Neural cell (in vitro differentiated cells): ENCODE data around the gene VENTX. TPM values are rescaled to one million over a fixed set of nuclear protein-coding genes. Genes with fewer than 3 reads are reported as not detected.

Source experiments
- H2AFZ ChIP-seq: fragments of 200-600, 300-800 bp; sonication (generic), shearing (Covaris generic); 2 replicates; pipeline ENCODE4 v1.6.0; 2014; ENCODE audit warnings: low read depth, mild to moderate bottlenecking, antibody characterized with exemption, low read length, moderate library complexity
- H3F3A ChIP-seq: fragments of 200-600 bp; shearing (Covaris generic); 2 replicates; pipeline ENCODE4 v1.6.1; 2016; ENCODE audit warnings: mild to moderate bottlenecking, moderate library complexity, mixed read lengths, antibody characterized with exemption, low read length; ENCODE audit not compliant: insufficient read depth, poor library complexity, severe bottlenecking
- H3K27ac ChIP-seq: fragments of 200-600, 300-800 bp; sonication (generic), shearing (Covaris generic); 2 replicates; pipeline ENCODE4 v1.5.1; 2014; ENCODE audit warnings: mild to moderate bottlenecking, low read length, moderate library complexity
- H3K27me3 ChIP-seq: fragments of 300-800, 200-600 bp; sonication (generic), shearing (Covaris generic); 2 replicates; pipeline ENCODE4 v1.6.0; 2014; ENCODE audit warnings: mild to moderate bottlenecking, low read depth, low read length, moderate library complexity; ENCODE audit not compliant: insufficient read depth
- H3K36me3 ChIP-seq: fragments of 300-800, 200-600 bp; sonication (generic), shearing (Covaris generic); 2 replicates; pipeline ENCODE4 v1.5.1; 2014; ENCODE audit warnings: mild to moderate bottlenecking, antibody characterized with exemption, low read length, moderate library complexity; ENCODE audit not compliant: insufficient read depth
- H3K4me2 ChIP-seq: fragments of 300-800, 200-600 bp; sonication (generic), shearing (Covaris generic); 2 replicates; pipeline ENCODE4 v1.6.0; 2014; ENCODE audit warnings: mild to moderate bottlenecking, low read length
- H3K4me3 ChIP-seq: fragments of 300-800, 200-600 bp; sonication (generic), shearing (Covaris generic); 2 replicates; pipeline ENCODE4 v1.5.1; 2014; ENCODE audit warnings: mild to moderate bottlenecking, low read length, moderate library complexity
- H3K79me2 ChIP-seq: fragments of 200-600 bp; shearing (Covaris generic); replicated peaks from 2 replicates; pipeline ENCODE4 v1.6.0; 2014; ENCODE audit warnings: mild to moderate bottlenecking, low read length, moderate library complexity; ENCODE audit not compliant: insufficient read depth
- H3K9ac ChIP-seq: fragments of 300-800, 200-600 bp; sonication (generic), shearing (Covaris generic); 2 replicates; pipeline ENCODE4 v1.6.1; 2016; ENCODE audit warnings: mild to moderate bottlenecking, low read length, mixed read lengths
- H3K9me2 ChIP-seq: fragments of 200-600 bp; shearing (Covaris generic); 2 replicates; pipeline ENCODE4 v1.6.1; 2016; ENCODE audit warnings: mild to moderate bottlenecking, low read length, mixed read lengths; ENCODE audit not compliant: insufficient read depth
- H3K9me3 ChIP-seq: fragments of 200-600, 300-800 bp; sonication (generic), shearing (Covaris generic); 2 replicates; pipeline ENCODE4 v1.6.1; 2016; ENCODE audit warnings: mild to moderate bottlenecking, mixed run types, low read length, moderate library complexity, mixed read lengths
- H4K20me1 ChIP-seq: fragments of 200-600 bp; shearing (Covaris generic); 2 replicates; pipeline ENCODE4 v1.6.1; 2016; ENCODE audit warnings: mild to moderate bottlenecking, mixed run types; ENCODE audit not compliant: insufficient read depth
- EP300 ChIP-seq: fragments of 450-650 bp; conservative IDR thresholded peaks from 2 replicates; pipeline ENCODE4 v1.6.1; 2014; ENCODE audit warnings: antibody characterized with exemption, mild to moderate bottlenecking, moderate library complexity; ENCODE audit not compliant: poor library complexity, severe bottlenecking
- EZH2 ChIP-seq: fragments of 200-600, 300-800 bp; shearing (Covaris generic), sonication (generic); IDR thresholded peaks from 2 replicates; pipeline ENCODE4 v1.6.1; 2014; ENCODE audit warnings: antibody characterized with exemption, low read length, borderline replicate concordance, mild to moderate bottlenecking; ENCODE audit not compliant: insufficient read depth, poor library complexity, severe bottlenecking
- MXI1 ChIP-seq: fragments of 450-650 bp; conservative IDR thresholded peaks from 2 replicates; pipeline ENCODE4 v1.6.1; 2014; ENCODE audit warnings: antibody characterized with exemption, mild to moderate bottlenecking; ENCODE audit not compliant: poor library complexity, severe bottlenecking
- POLR2AphosphoS5 ChIP-seq: IDR thresholded peaks from 2 replicates; pipeline ENCODE4 v1.6.1; 2012
- RAD21 ChIP-seq: fragments of 450-650 bp; conservative IDR thresholded peaks from 2 replicates; pipeline ENCODE4 v1.6.1; 2014; ENCODE audit warnings: antibody characterized with exemption, mild to moderate bottlenecking, moderate library complexity
- SMC3 ChIP-seq: fragments of 450-650 bp; conservative IDR thresholded peaks from 2 replicates; pipeline ENCODE4 v1.6.1; 2014; ENCODE audit warnings: antibody characterized with exemption, mild to moderate bottlenecking, moderate library complexity; ENCODE audit not compliant: poor library complexity
- TAF1 ChIP-seq: IDR thresholded peaks from 2 replicates; pipeline ENCODE4 v1.6.1; 2012; ENCODE audit warnings: low read depth
- polyA plus RNA-seq: library from polyadenylated mRNA; depleted of rRNA; stranded (reverse); fragments of >200 nt; gene quantifications from 2 replicates; pipeline ENCODE4 v1.2.3, GENCODE V29; 2014
- TF ChIP-seq, protein P1 (sequence below): IDR thresholded peaks from 2 replicates; pipeline ENCODE4 v1.6.1; 2012; ENCODE audit warnings: borderline replicate concordance
- TF ChIP-seq, protein P2 (sequence below): fragments of 450-650 bp; IDR thresholded peaks from 2 replicates; pipeline ENCODE4 v1.5.1; 2014; ENCODE audit warnings: antibody characterized with exemption, mild to moderate bottlenecking, moderate library complexity; ENCODE audit not compliant: poor library complexity, severe bottlenecking

The VENTX gene
- polyA plus RNA-seq, 1 donor from 2014 or later: not detected

DNA sequence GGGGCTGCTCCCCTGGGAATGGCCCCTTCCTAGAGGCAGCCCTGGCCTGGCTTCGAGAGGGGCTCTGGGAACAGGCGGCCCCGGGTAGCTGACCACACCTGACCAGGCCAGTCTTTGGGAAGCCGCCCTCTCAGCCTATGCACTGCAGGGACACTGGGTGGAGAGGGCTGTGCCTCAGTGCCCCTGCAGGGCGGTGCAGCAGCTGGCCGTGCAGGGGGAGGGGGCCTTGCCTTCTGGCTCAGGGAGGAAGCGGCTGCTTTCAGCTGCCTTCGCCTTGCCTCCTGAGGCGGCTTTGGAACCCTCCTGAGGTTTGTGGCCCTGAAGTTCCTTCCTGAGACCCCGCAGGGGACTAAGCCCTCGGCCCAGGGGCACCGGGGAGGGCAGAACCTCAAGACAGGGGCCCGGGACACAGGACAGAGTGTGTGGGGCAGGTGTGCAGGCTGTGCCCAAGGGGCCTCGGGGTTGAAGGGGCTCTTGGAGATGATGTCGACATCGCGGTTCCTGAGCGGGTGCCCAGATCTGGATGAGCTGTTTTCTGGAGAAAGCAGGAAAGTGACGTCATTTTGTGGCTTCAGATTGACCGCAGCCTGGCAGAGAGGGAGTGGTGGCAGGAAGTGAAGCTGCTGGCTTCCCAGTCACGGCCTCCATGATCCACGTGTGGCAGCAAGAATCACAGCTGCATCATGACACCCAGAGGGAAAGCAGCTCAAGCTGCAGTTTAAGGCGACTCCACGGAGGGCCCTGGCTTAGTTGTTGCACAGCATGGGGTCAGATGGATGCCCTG, 21.4 kb downstream of the VENTX start (continued):
- no peak for TF ChIP-seq SMC3
- TF ChIP-seq TAF1: no peak
- TF ChIP-seq EP300: no peak
- TF ChIP-seq POLR2AphosphoS5: no peak

DNA sequence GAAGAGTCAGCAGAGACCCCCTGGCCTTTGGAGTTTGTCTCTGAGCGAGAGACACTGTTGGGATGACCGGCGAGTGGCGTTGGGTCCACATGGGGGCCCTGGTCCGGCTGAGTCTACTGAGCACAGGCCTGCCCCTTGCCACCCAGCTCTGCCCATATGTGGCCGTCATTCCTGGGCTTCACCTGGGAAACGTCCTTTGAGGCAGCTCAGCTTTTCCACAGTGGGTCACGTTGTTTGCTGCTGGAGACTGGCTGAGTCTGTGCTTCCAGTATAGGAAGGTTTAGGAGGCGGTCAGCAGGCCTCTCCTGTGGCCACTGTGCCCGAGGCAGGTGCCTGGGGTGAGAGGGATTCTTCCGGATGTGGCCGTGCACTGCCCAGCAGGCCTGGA, 21.9 kb downstream of the VENTX start:
- Histone ChIP-seq H2AFZ (no peak overlapping the region), H3K27ac (no peak overlapping the region)

More for the DNA sequence above, 21.9 kb downstream of the VENTX start:
- no peaks in the 10 kb centered on the region for H3K9me2 ChIP-seq
- no peak overlapping the region for H3K4me3 ChIP-seq
- no peaks in the 10 kb centered on the region for H4K20me1 ChIP-seq
- no peaks in the 10 kb centered on the region for H3K79me2 ChIP-seq
- H3F3A ChIP-seq: no peaks in the 10 kb centered on the region
- no peaks in the 10 kb centered on the region for H3K27me3 ChIP-seq
- no peak overlapping the region for H3K4me2 ChIP-seq
- TF ChIP-seq EP300 (no peak), MXI1 (no peak), EZH2 (no peak), TAF1 (no peak), RAD21 (no peak), SMC3 (no peak), POLR2AphosphoS5 (no peak)
- TF ChIP-seq, protein P1, sequence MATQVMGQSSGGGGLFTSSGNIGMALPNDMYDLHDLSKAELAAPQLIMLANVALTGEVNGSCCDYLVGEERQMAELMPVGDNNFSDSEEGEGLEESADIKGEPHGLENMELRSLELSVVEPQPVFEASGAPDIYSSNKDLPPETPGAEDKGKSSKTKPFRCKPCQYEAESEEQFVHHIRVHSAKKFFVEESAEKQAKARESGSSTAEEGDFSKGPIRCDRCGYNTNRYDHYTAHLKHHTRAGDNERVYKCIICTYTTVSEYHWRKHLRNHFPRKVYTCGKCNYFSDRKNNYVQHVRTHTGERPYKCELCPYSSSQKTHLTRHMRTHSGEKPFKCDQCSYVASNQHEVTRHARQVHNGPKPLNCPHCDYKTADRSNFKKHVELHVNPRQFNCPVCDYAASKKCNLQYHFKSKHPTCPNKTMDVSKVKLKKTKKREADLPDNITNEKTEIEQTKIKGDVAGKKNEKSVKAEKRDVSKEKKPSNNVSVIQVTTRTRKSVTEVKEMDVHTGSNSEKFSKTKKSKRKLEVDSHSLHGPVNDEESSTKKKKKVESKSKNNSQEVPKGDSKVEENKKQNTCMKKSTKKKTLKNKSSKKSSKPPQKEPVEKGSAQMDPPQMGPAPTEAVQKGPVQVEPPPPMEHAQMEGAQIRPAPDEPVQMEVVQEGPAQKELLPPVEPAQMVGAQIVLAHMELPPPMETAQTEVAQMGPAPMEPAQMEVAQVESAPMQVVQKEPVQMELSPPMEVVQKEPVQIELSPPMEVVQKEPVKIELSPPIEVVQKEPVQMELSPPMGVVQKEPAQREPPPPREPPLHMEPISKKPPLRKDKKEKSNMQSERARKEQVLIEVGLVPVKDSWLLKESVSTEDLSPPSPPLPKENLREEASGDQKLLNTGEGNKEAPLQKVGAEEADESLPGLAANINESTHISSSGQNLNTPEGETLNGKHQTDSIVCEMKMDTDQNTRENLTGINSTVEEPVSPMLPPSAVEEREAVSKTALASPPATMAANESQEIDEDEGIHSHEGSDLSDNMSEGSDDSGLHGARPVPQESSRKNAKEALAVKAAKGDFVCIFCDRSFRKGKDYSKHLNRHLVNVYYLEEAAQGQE: no peak
- TF ChIP-seq, protein P2, sequence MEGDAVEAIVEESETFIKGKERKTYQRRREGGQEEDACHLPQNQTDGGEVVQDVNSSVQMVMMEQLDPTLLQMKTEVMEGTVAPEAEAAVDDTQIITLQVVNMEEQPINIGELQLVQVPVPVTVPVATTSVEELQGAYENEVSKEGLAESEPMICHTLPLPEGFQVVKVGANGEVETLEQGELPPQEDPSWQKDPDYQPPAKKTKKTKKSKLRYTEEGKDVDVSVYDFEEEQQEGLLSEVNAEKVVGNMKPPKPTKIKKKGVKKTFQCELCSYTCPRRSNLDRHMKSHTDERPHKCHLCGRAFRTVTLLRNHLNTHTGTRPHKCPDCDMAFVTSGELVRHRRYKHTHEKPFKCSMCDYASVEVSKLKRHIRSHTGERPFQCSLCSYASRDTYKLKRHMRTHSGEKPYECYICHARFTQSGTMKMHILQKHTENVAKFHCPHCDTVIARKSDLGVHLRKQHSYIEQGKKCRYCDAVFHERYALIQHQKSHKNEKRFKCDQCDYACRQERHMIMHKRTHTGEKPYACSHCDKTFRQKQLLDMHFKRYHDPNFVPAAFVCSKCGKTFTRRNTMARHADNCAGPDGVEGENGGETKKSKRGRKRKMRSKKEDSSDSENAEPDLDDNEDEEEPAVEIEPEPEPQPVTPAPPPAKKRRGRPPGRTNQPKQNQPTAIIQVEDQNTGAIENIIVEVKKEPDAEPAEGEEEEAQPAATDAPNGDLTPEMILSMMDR: no peak
- H3K9me3 ChIP-seq: no peaks in the 10 kb centered on the region
- H3K9ac ChIP-seq: no peak overlapping the region
- H3K36me3 ChIP-seq: no peaks in the 10 kb centered on the region
